ENCODE measurements around the gene TRIM65.

DNA sequence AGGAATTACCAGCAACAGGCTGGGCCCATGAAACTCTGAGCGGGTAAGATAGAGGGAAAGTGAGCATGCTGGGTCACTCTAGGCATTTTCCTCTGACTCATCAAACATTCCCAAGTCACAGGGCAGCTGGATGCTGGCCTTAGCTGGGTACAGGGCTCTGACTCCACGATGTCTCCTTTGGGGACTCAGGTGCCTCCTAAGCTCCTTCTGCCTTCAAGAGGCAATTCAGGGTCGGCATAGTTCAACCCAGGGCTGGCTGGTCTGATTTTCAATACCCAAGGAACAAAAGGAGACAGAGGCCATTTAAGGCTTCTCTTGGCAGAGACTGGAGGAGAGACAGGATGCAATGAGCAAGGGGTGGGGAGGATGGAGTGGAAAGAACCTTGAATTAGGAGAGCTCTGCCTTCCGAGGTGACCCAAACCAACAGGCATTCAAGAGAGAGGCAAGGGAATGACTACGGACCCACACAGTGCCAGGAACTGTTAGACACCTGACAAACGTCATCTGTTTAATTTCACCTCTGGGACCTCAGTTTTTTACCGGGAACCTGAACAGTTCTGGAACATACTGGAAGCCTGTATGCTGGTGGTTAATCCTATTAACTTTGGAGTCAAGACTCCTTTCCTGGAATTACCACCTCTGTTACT is 42.5 kb downstream of the TRIM65 start:
- TF ChIP-seq, protein P1, sequence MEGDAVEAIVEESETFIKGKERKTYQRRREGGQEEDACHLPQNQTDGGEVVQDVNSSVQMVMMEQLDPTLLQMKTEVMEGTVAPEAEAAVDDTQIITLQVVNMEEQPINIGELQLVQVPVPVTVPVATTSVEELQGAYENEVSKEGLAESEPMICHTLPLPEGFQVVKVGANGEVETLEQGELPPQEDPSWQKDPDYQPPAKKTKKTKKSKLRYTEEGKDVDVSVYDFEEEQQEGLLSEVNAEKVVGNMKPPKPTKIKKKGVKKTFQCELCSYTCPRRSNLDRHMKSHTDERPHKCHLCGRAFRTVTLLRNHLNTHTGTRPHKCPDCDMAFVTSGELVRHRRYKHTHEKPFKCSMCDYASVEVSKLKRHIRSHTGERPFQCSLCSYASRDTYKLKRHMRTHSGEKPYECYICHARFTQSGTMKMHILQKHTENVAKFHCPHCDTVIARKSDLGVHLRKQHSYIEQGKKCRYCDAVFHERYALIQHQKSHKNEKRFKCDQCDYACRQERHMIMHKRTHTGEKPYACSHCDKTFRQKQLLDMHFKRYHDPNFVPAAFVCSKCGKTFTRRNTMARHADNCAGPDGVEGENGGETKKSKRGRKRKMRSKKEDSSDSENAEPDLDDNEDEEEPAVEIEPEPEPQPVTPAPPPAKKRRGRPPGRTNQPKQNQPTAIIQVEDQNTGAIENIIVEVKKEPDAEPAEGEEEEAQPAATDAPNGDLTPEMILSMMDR (IDR thresholded peaks at IDR 0.05 in 4 of 5, conservative IDR thresholded peaks at IDR 0.05 in 1 of 5): no peak
- peak; percentile 74 to 80 for TF ChIP-seq POLR2A (IDR thresholded peaks at IDR 0.05)
